GM12891 (cell line): ENCODE results near the gene CUBN.

Experiments
- PAX5 ChIP-seq: IDR thresholded peaks from 2 replicates; pipeline ENCODE4 v1.6.1; 2011; ENCODE audit warnings: low read length, moderate library complexity, mild to moderate bottlenecking; ENCODE audit not compliant: insufficient read depth, severe bottlenecking
- POLR2A ChIP-seq: IDR thresholded peaks from 2 replicates; pipeline ENCODE4 v1.6.1; 2011; ENCODE audit warnings: low read depth, low read length, control low read depth
- POLR2AphosphoS5 ChIP-seq: IDR thresholded peaks from 2 replicates; pipeline ENCODE4 v1.6.1; 2011; ENCODE audit warnings: low read depth, low read length, control low read depth
- POU2F2 ChIP-seq: IDR thresholded peaks from 2 replicates; pipeline ENCODE4 v1.6.1; 2011; ENCODE audit warnings: low read depth, mild to moderate bottlenecking, control low read depth, low read length, moderate library complexity
- TAF1 ChIP-seq: IDR thresholded peaks from 2 replicates; pipeline ENCODE4 v1.6.1; 2011; ENCODE audit warnings: low read depth, low read length, control low read depth

DNA sequence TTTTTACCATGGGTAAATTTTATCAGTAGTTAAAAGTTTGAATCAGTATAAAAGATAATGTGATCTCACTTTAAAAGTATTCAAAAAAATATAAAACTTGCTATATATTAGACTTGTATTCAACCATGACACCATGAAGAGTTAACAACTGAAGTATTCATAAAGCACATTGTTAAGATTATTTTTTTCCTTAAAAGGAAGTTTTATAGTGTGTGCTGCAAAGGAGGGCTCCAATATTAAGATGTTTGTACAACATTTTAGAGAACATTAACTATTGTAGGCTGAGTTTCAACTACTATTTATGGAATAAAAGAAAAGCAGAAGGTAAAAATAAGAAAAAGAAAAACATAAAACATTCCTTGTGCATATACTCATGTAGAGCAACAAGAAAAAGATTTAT, 24.5 kb upstream of the CUBN start:
- TF ChIP-seq TAF1 (no peak), POLR2A (no peak), POLR2AphosphoS5 (no peak), PAX5 (no peak), POU2F2 (no peak)
